K562 (cell line): ENCODE measurements around the gene SACM1L. TPM values are rescaled to one million over a fixed set of nuclear protein-coding genes. Genes with fewer than 3 reads are reported as not detected.

Source experiments
- ADNP ChIP-seq: fragments of 200-800 bp; sonication (Bioruptor generic); IDR thresholded peaks from 2 replicates; pipeline ENCODE4 v1.6.1; 2016; ENCODE audit warnings: missing genetic modification characterization, missing compliant biosample characterization
- ELF4 ChIP-seq: fragments of 450-650 bp; formaldehyde crosslinking; IDR thresholded peaks from 2 replicates; pipeline ENCODE4 v1.4.0; 2022; ENCODE audit warnings: missing genetic modification characterization
- GATAD2B ChIP-seq: fragments of 450-650 bp; IDR thresholded peaks from 2 replicates; pipeline ENCODE4 v1.6.1; 2017; ENCODE audit warnings: mild to moderate bottlenecking, borderline replicate concordance
- HMG20A ChIP-seq: fragments of 450-650 bp; formaldehyde crosslinking; conservative IDR thresholded peaks from 2 replicates; pipeline ENCODE4 v1.4.0; 2020; ENCODE audit warnings: mild to moderate bottlenecking, mixed read lengths
- HNRNPLL ChIP-seq: fragments of 200-400 bp; formaldehyde crosslinking; IDR thresholded peaks from 2 replicates; pipeline ENCODE4 v1.6.1; 2017; ENCODE audit warnings: low read length, low read depth, mild to moderate bottlenecking; ENCODE audit not compliant: poor library complexity, severe bottlenecking
- MAZ ChIP-seq, 2 experiments: fragments of 450-650 bp in 1 of 2; sonication (generic) in 1 of 2; formaldehyde crosslinking; IDR thresholded peaks in 1 of 2; conservative IDR thresholded peaks in 1 of 2; 2 replicates each; pipeline versions ENCODE4 v1.4.0 to v1.5.0; 2020; ENCODE audit warnings: mild to moderate bottlenecking in 1 of 2, missing genetic modification reagents in 1 of 2
- MBD2 ChIP-seq: sonication (generic); IDR thresholded peaks from 2 replicates; pipeline ENCODE4 v1.6.1; 2016; ENCODE audit warnings: low read depth, borderline replicate concordance
- NR4A1 ChIP-seq, 2 experiments: fragments of 250-450 bp in 1 of 2; fragments of 450-650 bp in 1 of 2; sonication (Bioruptor Pico) in 1 of 2; IDR thresholded peaks; 2 replicates each; pipeline versions ENCODE4 v1.4.0 to v1.6.1; 2016 to 2020; ENCODE audit warnings: mild to moderate bottlenecking in 2 of 2, missing compliant biosample characterization in 1 of 2, missing genetic modification characterization in 1 of 2, moderate library complexity in 1 of 2
- SRF ChIP-seq, 2 experiments: fragments of 250-450, 450-650 bp in 1 of 2; sonication (Bioruptor Pico) in 1 of 2; sonication (generic) in 1 of 2; formaldehyde crosslinking; IDR thresholded peaks; 2 replicates each; pipeline versions ENCODE4 v1.5.0 to v1.5.1; 2020 to 2022; ENCODE audit warnings: mild to moderate bottlenecking in 1 of 2, missing genetic modification reagents in 1 of 2
- ZNF609 ChIP-seq: sonication (generic); formaldehyde crosslinking; IDR thresholded peaks from 2 replicates; pipeline ENCODE4 v1.8.1; 2023; ENCODE audit warnings: missing genetic modification reagents, mild to moderate bottlenecking, borderline replicate concordance
- polyA plus RNA-seq, 8 experiments: library from polyadenylated mRNA; depleted of rRNA in 4 of 8; stranded (reverse) in 5 of 8; unstranded in 3 of 8; fragments of >200 nt; fragmentation: Nextera tagmentation in 2 of 8; fragmentation: Illumina TruSeq in 1 of 8; extraction: Ambion mirVana in 2 of 8; extraction: Trizol in 1 of 8; gene quantifications; 2 replicates each; pipeline versions ENCODE4 v1.2.1 to v1.2.3, GENCODE V29; 2011 to 2014; ENCODE audit warnings: inconsistent platforms in 1 of 8, missing spikeins in 1 of 8
- total RNA-seq, 7 experiments: library from RNA; depleted of rRNA in 6 of 7; stranded (reverse); fragments of >200 nt in 6 of 7; fragmentation: Illumina TruSeq in 2 of 7; extraction: Trizol in 2 of 7; gene quantifications; 2 replicates each; pipeline versions ENCODE4 v1.2.1 to v1.2.3, GENCODE V29; 2011 to 2021; ENCODE audit warnings: low replicate concordance in 1 of 7
- TF ChIP-seq, protein P1 (sequence below): fragments of 450-650 bp; IDR thresholded peaks from 2 replicates; pipeline ENCODE4 v1.6.1; 2014; ENCODE audit warnings: low read depth, mild to moderate bottlenecking, moderate library complexity, borderline replicate concordance
- TF ChIP-seq, protein P2 (sequence below): fragments of 250-450 bp; sonication (Bioruptor Pico); IDR thresholded peaks from 2 replicates; pipeline ENCODE4 v1.4.0; 2020; ENCODE audit warnings: mild to moderate bottlenecking

SACM1L gene
- total and polyA plus RNA-seq, 9 of the 15 experiments (the other 6 are each of a cell fraction or from before 2014, with no cell fraction given), result 25.7 to 67.2 (median 40.3) TPM

- TF ChIP-seq ELF4 (CRISPR knock-in tag), result peak; percentile 88
- TF ChIP-seq ZNF609 (CRISPR knock-in tag), result peak; percentile 46; the same call in 1 of the 2 replicates
- no peak for TF ChIP-seq HMG20A (CRISPR knock-in tag)
- TF ChIP-seq, protein P1, sequence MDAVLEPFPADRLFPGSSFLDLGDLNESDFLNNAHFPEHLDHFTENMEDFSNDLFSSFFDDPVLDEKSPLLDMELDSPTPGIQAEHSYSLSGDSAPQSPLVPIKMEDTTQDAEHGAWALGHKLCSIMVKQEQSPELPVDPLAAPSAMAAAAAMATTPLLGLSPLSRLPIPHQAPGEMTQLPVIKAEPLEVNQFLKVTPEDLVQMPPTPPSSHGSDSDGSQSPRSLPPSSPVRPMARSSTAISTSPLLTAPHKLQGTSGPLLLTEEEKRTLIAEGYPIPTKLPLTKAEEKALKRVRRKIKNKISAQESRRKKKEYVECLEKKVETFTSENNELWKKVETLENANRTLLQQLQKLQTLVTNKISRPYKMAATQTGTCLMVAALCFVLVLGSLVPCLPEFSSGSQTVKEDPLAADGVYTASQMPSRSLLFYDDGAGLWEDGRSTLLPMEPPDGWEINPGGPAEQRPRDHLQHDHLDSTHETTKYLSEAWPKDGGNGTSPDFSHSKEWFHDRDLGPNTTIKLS, result peak; percentile 77
- peak; percentile 92 to 97 for TF ChIP-seq MAZ (CRISPR knock-in tag; conservative IDR thresholded peaks at IDR 0.05 in 1 of 2, IDR thresholded peaks at IDR 0.05 in 1 of 2)
- peak; percentile 89 for TF ChIP-seq NR4A1 (CRISPR knock-in tag; IDR thresholded peaks at IDR 0.05)
- TF ChIP-seq NR4A1 (tag; IDR thresholded peaks at IDR 0.05), result peak; percentile 24; the same call in 1 of the 2 replicates
- peak; percentile 90 for TF ChIP-seq GATAD2B
- TF ChIP-seq, protein P2, sequence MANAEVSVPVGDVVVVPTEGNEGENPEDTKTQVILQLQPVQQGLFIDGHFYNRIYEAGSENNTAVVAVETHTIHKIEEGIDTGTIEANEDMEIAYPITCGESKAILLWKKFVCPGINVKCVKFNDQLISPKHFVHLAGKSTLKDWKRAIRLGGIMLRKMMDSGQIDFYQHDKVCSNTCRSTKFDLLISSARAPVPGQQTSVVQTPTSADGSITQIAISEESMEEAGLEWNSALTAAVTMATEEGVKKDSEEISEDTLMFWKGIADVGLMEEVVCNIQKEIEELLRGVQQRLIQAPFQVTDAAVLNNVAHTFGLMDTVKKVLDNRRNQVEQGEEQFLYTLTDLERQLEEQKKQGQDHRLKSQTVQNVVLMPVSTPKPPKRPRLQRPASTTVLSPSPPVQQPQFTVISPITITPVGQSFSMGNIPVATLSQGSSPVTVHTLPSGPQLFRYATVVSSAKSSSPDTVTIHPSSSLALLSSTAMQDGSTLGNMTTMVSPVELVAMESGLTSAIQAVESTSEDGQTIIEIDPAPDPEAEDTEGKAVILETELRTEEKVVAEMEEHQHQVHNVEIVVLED (CRISPR knock-in tag), result peak; percentile 94
- TF ChIP-seq HNRNPLL, result peak; percentile 82
- TF ChIP-seq SRF (CRISPR knock-in tag; IDR thresholded peaks at IDR 0.05), result peak in 1 of 2 experiments; percentile 50; a peak in 1 of 4 replicates
- TF ChIP-seq MBD2, result peak; percentile 85; the same call in 1 of the 2 replicates
- TF ChIP-seq ADNP (tag), result no peak; the same call in 1 of the 2 replicates
Observed at GRCh38 chr3:45688882-45689786, at the start of gene SACM1L (continued).
